ENCODE measurements around the gene SF1. TPM values are rescaled to one million over a fixed set of nuclear protein-coding genes. Genes with fewer than 3 reads are reported as not detected.

SF1 gene
- total RNA-seq, 2 donors from 2014 or later: 323 to 406 TPM

GRCh38 chr11:64716473-64717267 lies 61.7 kb downstream of the SF1 start:
- H3K36me3 Mint-ChIP-seq: peaks cover 0 to 6% of the 10 kb centered on the region in 2 donors

GRCh38 chr11:64715756-64716472 lies 62.4 kb downstream of the SF1 start:
- no peak for ATAC-seq

More at GRCh38 chr11:64716473-64717267, 61.7 kb downstream of the SF1 start:
- Mint-ChIP-seq H3K9me3 (no peaks in the 10 kb centered on the region), H3K27ac (no peak overlapping the region)
- ATAC-seq: no peak
- no peak for DNase-seq (ENCODE audit: low spot score in 2 of 2)

GRCh38 chr11:64715110-64715509 lies 63.2 kb downstream of the SF1 start:
- H3K9me3 Mint-ChIP-seq: no peaks in the 10 kb centered on the region
- DNase-seq (ENCODE audit: low spot score in 2 of 2) (no peak), ATAC-seq (no peak)
- H3K27ac Mint-ChIP-seq: no peak overlapping the region
- peaks cover 0 to 8% of the 10 kb centered on the region in 2 donors for H3K36me3 Mint-ChIP-seq

More at GRCh38 chr11:64715756-64716472, 62.4 kb downstream of the SF1 start:
- DNase-seq (ENCODE audit: low spot score in 2 of 2): no peak
- Mint-ChIP-seq H3K36me3 (peaks cover 0 to 8% of the 10 kb centered on the region in 2 donors), H3K27ac (no peak overlapping the region), H3K9me3 (no peaks in the 10 kb centered on the region)

GRCh38 chr11:64714666-64715065 lies 63.7 kb downstream of the SF1 start:
- DNase-seq (ENCODE audit: low spot score in 2 of 2) (no peak), ATAC-seq (no peak)
- H3K27ac Mint-ChIP-seq: no peak overlapping the region
- H3K36me3 Mint-ChIP-seq: peaks cover 0 to 8% of the 10 kb centered on the region in 2 donors
- H3K9me3 Mint-ChIP-seq: no peaks in the 10 kb centered on the region

Other genes with a start within 250 kb of the SF1 start
- not detected for gene SLC22A11, start 222.6 kb downstream of the SF1 start, total RNA-seq
- gene SLC22A12, start 187.3 kb downstream of the SF1 start, total RNA-seq: not detected
- 1 to 10 TPM in 1 of 2 donors, under 1 TPM in 1; 0.84 to 1.3 TPM for gene NRXN2, start 55.3 kb downstream of the SF1 start, total RNA-seq
- 10 to 100 TPM; 12.5 to 12.6 TPM for gene RASGRP2, start 34.4 kb downstream of the SF1 start, total RNA-seq
- gene PYGM, start 18.6 kb downstream of the SF1 start, total RNA-seq: 1 to 10 TPM in 1 of 2 donors, under 1 TPM in 1; 0.87 to 2.3 TPM
- 10 to 100 TPM; 67.7 to 83.2 TPM for gene MAP4K2, start 24.7 kb upstream of the SF1 start, total RNA-seq
- gene MEN1, start 32.0 kb upstream of the SF1 start, total RNA-seq: 10 to 100 TPM in 1 of 2 donors, 1 to 10 TPM in 1; 9.7 to 35.1 TPM
- gene CDC42BPG, start 66.1 kb upstream of the SF1 start, total RNA-seq: under 1 TPM; 0.61 to 0.76 TPM
- 100 to 1,000 TPM in 1 of 2 donors, 10 to 100 TPM in 1; 93.1 to 123 TPM for gene EHD1, start 100.1 kb upstream of the SF1 start, total RNA-seq
- 10 to 100 TPM; 21.2 to 26.8 TPM for gene ATG2A, start 138.7 kb upstream of the SF1 start, total RNA-seq
- gene PPP2R5B, start 146.1 kb upstream of the SF1 start, total RNA-seq: 10 to 100 TPM in 1 of 2 donors, 1 to 10 TPM in 1; 2.8 to 29.9 TPM
- not detected for gene GPHA2, start 157.4 kb upstream of the SF1 start, total RNA-seq
- gene MAJIN, start 193.6 kb upstream of the SF1 start, total RNA-seq: under 1 TPM in 1 of 2 donors, not detected in 1; 0.45 TPM
- gene BATF2, start 218.4 kb upstream of the SF1 start, total RNA-seq: not detected
- 10 to 100 TPM; 82.6 to 96.1 TPM for gene ARL2, start 235.6 kb upstream of the SF1 start, total RNA-seq
- gene SNX15, start 248.9 kb upstream of the SF1 start, total RNA-seq: 10 to 100 TPM; 12.5 to 14.5 TPM

Measured in activated naive CD4-positive, alpha-beta T cell treated with anti-CD3 and anti-CD28 coated beads, Interleukin-2, amount 50 U/mL, for 72 hours (primary cell).